Naive thymus-derived CD4-positive, alpha-beta T cell (primary cell): ENCODE measurements around the gene CCT6B. TPM values are rescaled to one million over a fixed set of nuclear protein-coding genes. Genes with fewer than 3 reads are reported as not detected.

Source experiments
- ATAC-seq: fragments of 150-1000 bp; cut with Tn5 transposase; 2 replicates; pipeline ENCODE4 v1.10.0; 2021; ENCODE audit warnings: mild to moderate bottlenecking, moderate library complexity
- CTCF ChIA-PET: fragments of 350-600 bp; sonication (Branson Sonifier 250); formaldehyde crosslinking; loops from one replicate; lab custom pipeline; 2021; ENCODE audit warnings: antibody characterized with exemption; lab: Charles Lee
- POLR2A ChIA-PET: fragments of 350-600 bp; sonication (Branson Sonifier 250); formaldehyde crosslinking; loops from one replicate; lab custom pipeline; 2021; ENCODE audit warnings: antibody characterized with exemption, inconsistent platforms; lab: Charles Lee
- DNase-seq, 9 donors: peaks; one replicate each; pipeline versions ENCODE4 v3.0.0 to v3.0.0-alpha.2; 2020 to 2022; ENCODE audit warnings: mixed read lengths in 1 of 9
- H3K27ac ChIP-seq: one replicate; pipeline ENCODE4 v1.7.0; 2013; ENCODE audit warnings: mild to moderate bottlenecking, low read depth, low read length, moderate library complexity
- H3K27me3 ChIP-seq, 2 donors: one replicate each; pipeline ENCODE4 v1.7.0; 2013; ENCODE audit warnings: low read length in 2 of 2, mild to moderate bottlenecking in 2 of 2, moderate library complexity in 2 of 2; ENCODE audit not compliant: control insufficient read depth in 2 of 2, insufficient read depth in 2 of 2
- H3K36me3 ChIP-seq, 3 experiments: 1 replicate in 2 of 3; 2 replicates in 1 of 3; pipeline ENCODE4 v1.7.0; 2013; ENCODE audit warnings: low read length in 3 of 3, mild to moderate bottlenecking in 3 of 3, moderate library complexity in 1 of 3; ENCODE audit not compliant: insufficient read depth in 3 of 3, control insufficient read depth in 2 of 3
- H3K4me1 ChIP-seq, 2 donors: one replicate each; pipeline ENCODE4 v1.7.0; 2013; ENCODE audit warnings: low read length in 2 of 2, mild to moderate bottlenecking in 2 of 2, moderate library complexity in 1 of 2; ENCODE audit not compliant: control insufficient read depth in 2 of 2, insufficient read depth in 2 of 2
- H3K4me3 ChIP-seq: 2 replicates; pipeline ENCODE4 v1.7.0; 2013; ENCODE audit warnings: mild to moderate bottlenecking, low read length
- H3K9me3 ChIP-seq, 3 experiments: 1 replicate in 2 of 3; 2 replicates in 1 of 3; pipeline ENCODE4 v1.7.0; 2013; ENCODE audit warnings: low read length in 3 of 3; ENCODE audit not compliant: control insufficient read depth in 2 of 3
- H3K27ac Mint-ChIP-seq, 9 donors: one replicate each; pipeline ENCODE4 v1.8.0; 2020 to 2022; ENCODE audit warnings: mixed read lengths in 9 of 9, mild to moderate bottlenecking in 8 of 9, moderate library complexity in 5 of 9, inconsistent platforms in 2 of 9
- H3K27me3 Mint-ChIP-seq, 5 donors: one replicate each; pipeline ENCODE4 v1.8.0; 2021 to 2022; ENCODE audit warnings: mixed read lengths in 5 of 5, mild to moderate bottlenecking in 1 of 5
- H3K36me3 Mint-ChIP-seq, 5 donors: one replicate each; pipeline ENCODE4 v1.8.0; 2020 to 2022; ENCODE audit warnings: mixed read lengths in 5 of 5, mild to moderate bottlenecking in 3 of 5, inconsistent platforms in 1 of 5
- H3K4me1 Mint-ChIP-seq, 7 donors: one replicate each; pipeline ENCODE4 v1.8.0; 2020 to 2022; ENCODE audit warnings: mixed read lengths in 7 of 7, mild to moderate bottlenecking in 3 of 7, inconsistent platforms in 1 of 7
- H3K4me3 Mint-ChIP-seq, 10 donors: one replicate each; pipeline ENCODE4 v1.8.0; 2020 to 2022; ENCODE audit warnings: mild to moderate bottlenecking in 10 of 10, mixed read lengths in 10 of 10, moderate library complexity in 6 of 10, inconsistent platforms in 2 of 10
- H3K9me3 Mint-ChIP-seq, 11 donors: one replicate each; pipeline ENCODE4 v1.8.0; 2020 to 2022; ENCODE audit warnings: mixed read lengths in 11 of 11, mild to moderate bottlenecking in 4 of 11, inconsistent platforms in 1 of 11, moderate library complexity in 1 of 11
- intact Hi-C, 2 donors: fragments of 100-400 bp; cut with micrococcal nuclease; formaldehyde crosslinking; loops; one replicate each; pipeline ENCODE4 v1.15.1; 2023
- polyA plus RNA-seq, 2 donors: library from polyadenylated mRNA; unstranded; fragments of 300-500 nt; fragmentation: Illumina TruSeq; gene quantifications; one replicate each; pipeline ENCODE4 v1.2.3, GENCODE V29; 2021
- total RNA-seq, 6 experiments: library from RNA in 5 of 6; stranded (reverse) in 5 of 6; gene quantifications; 1 replicate in 5 of 6; 2 replicates in 1 of 6; pipeline ENCODE4 v1.2.3 and lab custom pipeline; 2021 to 2026

Gene CCT6B
- total and polyA plus RNA-seq, 7 experiments from 2014 or later = 1.3 to 3.8 (median 1.9) TPM

- ATAC-seq (no peak), DNase-seq (no peak)
- Histone ChIP-seq H3K27me3 (no peaks in the 10 kb centered on the region), H3K36me3 (no peaks in the 10 kb centered on the region), H3K9me3 (no peaks in the 10 kb centered on the region), H3K4me1 (no peaks in the 10 kb centered on the region), H3K4me3 (no peak overlapping the region), H3K27ac (no peak overlapping the region)
- Mint-ChIP-seq H3K9me3 (no peaks in the 10 kb centered on the region), H3K4me3 (no peak overlapping the region), H3K36me3 (peaks cover 0 to 9% (median 0%) of the 10 kb centered on the region in 5 donors), H3K27ac (no peak overlapping the region), H3K4me1 (no peaks in the 10 kb centered on the region), H3K27me3 (peaks cover 0 to 7% (median 0%) of the 10 kb centered on the region in 5 donors)
- ChIA-PET CTCF (interaction anchor here (0.7 kb wide), 1 partner anchor 858 kb away, joined by 5 read pairs; no protein-coding TSS in a partner anchor), POLR2A (no interaction called here)
- intact Hi-C loops = no loop called here
Measured at GRCh38 chr17:34926661-34927060, 34.6 kb downstream of the CCT6B start.

- H3K4me1 Mint-ChIP-seq = no peaks in the 10 kb centered on the region
- intact Hi-C loops = no loop called here
- H3K27me3 Mint-ChIP-seq = peaks cover 0 to 2% (median 0%) of the 10 kb centered on the region in 5 donors
- H3K27me3 ChIP-seq = no peaks in the 10 kb centered on the region
- DNase-seq = no peak
- no peak overlapping the region for H3K4me3 ChIP-seq
- H3K27ac ChIP-seq = no peak overlapping the region
- H3K4me1 ChIP-seq = no peaks in the 10 kb centered on the region
- no peaks in the 10 kb centered on the region for H3K36me3 ChIP-seq
- H3K4me3 Mint-ChIP-seq = no peak overlapping the region
- no peak overlapping the region for H3K27ac Mint-ChIP-seq
- no peaks in the 10 kb centered on the region for H3K9me3 ChIP-seq
- no peaks in the 10 kb centered on the region for H3K9me3 Mint-ChIP-seq
- ATAC-seq = no peak
- POLR2A ChIA-PET = no interaction called here
- H3K36me3 Mint-ChIP-seq = no peaks in the 10 kb centered on the region
- CTCF ChIA-PET = no interaction called here
Measured at GRCh38 chr17:34920676-34921075, 40.6 kb downstream of the CCT6B start.

- ChIA-PET CTCF (no interaction called here), POLR2A (no interaction called here)
- H3K27me3 ChIP-seq = no peaks in the 10 kb centered on the region
- H3K4me1 Mint-ChIP-seq = no peaks in the 10 kb centered on the region
- ATAC-seq = no peak
- no peak overlapping the region for H3K27ac ChIP-seq
- H3K27ac Mint-ChIP-seq = no peak overlapping the region
- no peak overlapping the region for H3K4me3 ChIP-seq
- no peaks in the 10 kb centered on the region for H3K9me3 Mint-ChIP-seq
- intact Hi-C loops = no loop called here
- no peaks in the 10 kb centered on the region for H3K9me3 ChIP-seq
- DNase-seq = no peak
- H3K36me3 Mint-ChIP-seq = no peaks in the 10 kb centered on the region
- H3K36me3 ChIP-seq = no peaks in the 10 kb centered on the region
- H3K4me3 Mint-ChIP-seq = no peak overlapping the region
- no peaks in the 10 kb centered on the region for H3K4me1 ChIP-seq
- peaks cover 0 to 4% (median 0%) of the 10 kb centered on the region in 5 donors for H3K27me3 Mint-ChIP-seq
Measured at GRCh38 chr17:34917381-34917780, 43.9 kb downstream of the CCT6B start.

- H3K4me3 ChIP-seq = no peak overlapping the region
- no peak overlapping the region for H3K27ac Mint-ChIP-seq
- no peak for ATAC-seq
- H3K36me3 ChIP-seq = no peaks in the 10 kb centered on the region
- no peak overlapping the region for H3K27ac ChIP-seq
- H3K9me3 Mint-ChIP-seq = peaks cover 0 to 1% (median 0%) of the 10 kb centered on the region in 11 donors
- peaks cover 0 to 4% (median 0%) of the 10 kb centered on the region in 5 donors for H3K27me3 Mint-ChIP-seq
- H3K9me3 ChIP-seq = no peaks in the 10 kb centered on the region
- no peaks in the 10 kb centered on the region for H3K4me1 Mint-ChIP-seq
- no peaks in the 10 kb centered on the region for H3K36me3 Mint-ChIP-seq
- H3K27me3 ChIP-seq = no peaks in the 10 kb centered on the region
- no peak for DNase-seq
- no peaks in the 10 kb centered on the region for H3K4me1 ChIP-seq
- intact Hi-C loops = no loop called here
- no peak overlapping the region for H3K4me3 Mint-ChIP-seq
- ChIA-PET CTCF (no interaction called here), POLR2A (no interaction called here)
Measured at GRCh38 chr17:34916120-34916519, 45.1 kb downstream of the CCT6B start.

- POLR2A ChIA-PET = no interaction called here
- Mint-ChIP-seq H3K4me3 (no peak overlapping the region), H3K4me1 (no peaks in the 10 kb centered on the region), H3K27me3 (peaks cover 0 to 4% (median 0%) of the 10 kb centered on the region in 5 donors), H3K27ac (no peak overlapping the region), H3K36me3 (no peaks in the 10 kb centered on the region), H3K9me3 (peaks cover 0 to 1% (median 0%) of the 10 kb centered on the region in 11 donors)
- Histone ChIP-seq H3K27me3 (no peaks in the 10 kb centered on the region), H3K27ac (no peak overlapping the region), H3K9me3 (no peaks in the 10 kb centered on the region), H3K36me3 (no peaks in the 10 kb centered on the region), H3K4me3 (no peak overlapping the region), H3K4me1 (no peaks in the 10 kb centered on the region)
- CTCF ChIA-PET = no interaction called here
- ATAC-seq (no peak), DNase-seq (no peak)
- intact Hi-C loops = no loop called here
Measured at GRCh38 chr17:34913001-34913400, 48.3 kb downstream of the CCT6B start.

- ATAC-seq = no peak
- H3K27me3 ChIP-seq = no peaks in the 10 kb centered on the region
- no peak overlapping the region for H3K27ac ChIP-seq
- H3K4me3 ChIP-seq = no peak overlapping the region
- DNase-seq = no peak
- Mint-ChIP-seq H3K9me3 (peaks cover 0 to 1% (median 0%) of the 10 kb centered on the region in 11 donors), H3K27ac (no peak overlapping the region), H3K4me3 (no peak overlapping the region), H3K36me3 (no peaks in the 10 kb centered on the region), H3K4me1 (no peaks in the 10 kb centered on the region), H3K27me3 (peaks cover 0 to 9% (median 0%) of the 10 kb centered on the region in 5 donors)
- no peaks in the 10 kb centered on the region for H3K36me3 ChIP-seq
- no peaks in the 10 kb centered on the region for H3K4me1 ChIP-seq
- intact Hi-C loops = no loop called here
- H3K9me3 ChIP-seq = no peaks in the 10 kb centered on the region
- CTCF ChIA-PET = no interaction called here
- POLR2A ChIA-PET = no interaction called here
Measured at GRCh38 chr17:34909040-34909439, 52.2 kb downstream of the CCT6B start.

GRCh38 chr17:34902831-34903547 lies 58.3 kb downstream of the CCT6B start:
- H3K4me1 Mint-ChIP-seq = no peaks in the 10 kb centered on the region
- H3K27me3 ChIP-seq = peaks cover 0 to 4% of the 10 kb centered on the region in 2 donors
- peaks cover 0 to 31% (median 16%) of the 10 kb centered on the region in 5 donors for H3K27me3 Mint-ChIP-seq
- no peak overlapping the region for H3K27ac ChIP-seq
- no peak overlapping the region for H3K4me3 Mint-ChIP-seq
- ATAC-seq (no peak), DNase-seq (no peak)
- H3K4me3 ChIP-seq = no peak overlapping the region
- no peaks in the 10 kb centered on the region for H3K9me3 ChIP-seq
- H3K36me3 ChIP-seq = no peaks in the 10 kb centered on the region
- CTCF ChIA-PET = no interaction called here
- no peaks in the 10 kb centered on the region for H3K9me3 Mint-ChIP-seq
- H3K27ac Mint-ChIP-seq = no peak overlapping the region
- H3K36me3 Mint-ChIP-seq = no peaks in the 10 kb centered on the region
- POLR2A ChIA-PET = no interaction called here
- intact Hi-C loops = no loop called here
- H3K4me1 ChIP-seq = no peaks in the 10 kb centered on the region
